Measurements from ENCODE around the gene MCTP1.

The MCTP1 gene

DNA sequence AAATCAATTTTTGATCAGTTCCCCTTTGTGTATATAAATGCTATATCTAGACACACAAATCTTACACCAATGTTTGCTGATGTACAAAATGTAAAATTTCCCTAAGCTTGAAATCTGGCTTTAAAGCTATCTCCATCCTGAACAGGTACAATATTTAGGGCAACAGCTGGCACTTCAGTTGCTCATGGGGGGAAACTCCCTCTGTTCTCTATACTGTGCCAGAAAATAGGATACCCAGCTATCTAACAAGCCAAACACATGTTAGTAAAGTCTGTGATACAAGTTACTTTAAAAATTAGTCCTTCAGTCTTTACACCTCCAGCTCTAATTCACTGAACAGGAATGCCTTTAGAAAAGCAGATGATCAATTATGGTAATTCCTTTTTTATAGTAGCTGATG is 474.6 kb downstream of the MCTP1 start:
- Histone ChIP-seq H3K27ac (ENCODE audit: insufficient read depth, low read length, poor library complexity, severe bottlenecking) (no peak overlapping the region), H3K36me3 (ENCODE audit: control insufficient read depth, insufficient read depth, low read length) (no peaks in the 10 kb centered on the region), H3K4me1 (ENCODE audit: control insufficient read depth, insufficient read depth, low read length, poor library complexity, severe bottlenecking) (no peaks in the 10 kb centered on the region), H3K27me3 (replicated peaks; ENCODE audit: control insufficient read depth, insufficient read depth, low read length, poor library complexity, severe bottlenecking) (no peaks in the 10 kb centered on the region), H3K4me3 (ENCODE audit: insufficient read depth, low read depth, low read length, poor library complexity, severe bottlenecking) (no peak overlapping the region), H3K9me3 (ENCODE audit: control insufficient read depth, low read length) (no peaks in the 10 kb centered on the region)
- DNase-seq, result no peak

DNA sequence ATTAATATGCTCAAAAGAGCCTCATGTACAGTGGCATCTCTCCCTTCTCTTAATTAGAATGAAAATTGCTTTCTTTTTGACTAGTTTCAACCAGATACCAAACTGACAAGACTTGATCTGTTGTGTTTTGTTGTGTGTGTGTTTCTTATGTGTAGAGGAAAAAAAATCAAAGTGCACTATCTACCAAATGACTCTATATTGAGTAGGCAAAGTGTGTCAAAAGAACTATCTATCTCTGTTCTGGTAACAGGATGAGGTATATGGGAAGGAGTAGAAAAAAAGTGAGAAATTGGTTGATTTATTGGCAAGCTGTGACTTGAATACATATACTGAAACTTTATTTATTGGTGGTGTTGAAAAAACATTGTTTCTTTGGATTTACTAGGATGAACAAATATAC is 476.4 kb downstream of the MCTP1 start:
- no peak for DNase-seq
- no peaks in the 10 kb centered on the region for H3K9me3 ChIP-seq (ENCODE audit: control insufficient read depth, low read length)
- no peaks in the 10 kb centered on the region for H3K27me3 ChIP-seq (replicated peaks; ENCODE audit: control insufficient read depth, insufficient read depth, low read length, poor library complexity, severe bottlenecking)
- no peaks in the 10 kb centered on the region for H3K36me3 ChIP-seq (ENCODE audit: control insufficient read depth, insufficient read depth, low read length)
- H3K4me1 ChIP-seq (ENCODE audit: control insufficient read depth, insufficient read depth, low read length, poor library complexity, severe bottlenecking), result no peaks in the 10 kb centered on the region
- H3K4me3 ChIP-seq (ENCODE audit: insufficient read depth, low read depth, low read length, poor library complexity, severe bottlenecking), result no peak overlapping the region
- H3K27ac ChIP-seq (ENCODE audit: insufficient read depth, low read length, poor library complexity, severe bottlenecking), result no peak overlapping the region

DNA sequence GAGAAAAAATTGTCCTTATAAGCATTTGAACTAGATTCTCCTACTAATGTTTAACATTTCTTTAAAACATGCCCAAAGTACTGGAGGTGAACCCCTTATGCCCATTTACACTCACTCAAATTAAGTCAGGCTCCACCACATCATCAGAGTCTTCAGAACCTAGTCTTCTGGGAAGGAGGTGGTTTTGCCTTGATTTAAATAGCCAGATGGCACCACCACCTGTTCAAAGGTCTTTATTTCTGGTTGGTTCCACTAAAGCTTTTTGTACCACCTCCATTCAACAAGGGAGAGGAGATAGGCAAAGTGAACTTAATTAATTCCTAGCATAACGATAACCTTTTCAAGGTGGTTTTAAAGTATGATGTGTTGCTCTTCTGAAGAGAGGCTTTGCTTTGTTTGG is 476.9 kb downstream of the MCTP1 start:
- H3K9me3 ChIP-seq (ENCODE audit: control insufficient read depth, low read length), result no peaks in the 10 kb centered on the region
- H3K4me3 ChIP-seq (ENCODE audit: insufficient read depth, low read depth, low read length, poor library complexity, severe bottlenecking), result no peak overlapping the region
- no peak for DNase-seq
- no peak overlapping the region for H3K27ac ChIP-seq (ENCODE audit: insufficient read depth, low read length, poor library complexity, severe bottlenecking)
- H3K27me3 ChIP-seq (replicated peaks; ENCODE audit: control insufficient read depth, insufficient read depth, low read length, poor library complexity, severe bottlenecking), result no peaks in the 10 kb centered on the region
- no peaks in the 10 kb centered on the region for H3K36me3 ChIP-seq (ENCODE audit: control insufficient read depth, insufficient read depth, low read length)
- no peaks in the 10 kb centered on the region for H3K4me1 ChIP-seq (ENCODE audit: control insufficient read depth, insufficient read depth, low read length, poor library complexity, severe bottlenecking)

DNA sequence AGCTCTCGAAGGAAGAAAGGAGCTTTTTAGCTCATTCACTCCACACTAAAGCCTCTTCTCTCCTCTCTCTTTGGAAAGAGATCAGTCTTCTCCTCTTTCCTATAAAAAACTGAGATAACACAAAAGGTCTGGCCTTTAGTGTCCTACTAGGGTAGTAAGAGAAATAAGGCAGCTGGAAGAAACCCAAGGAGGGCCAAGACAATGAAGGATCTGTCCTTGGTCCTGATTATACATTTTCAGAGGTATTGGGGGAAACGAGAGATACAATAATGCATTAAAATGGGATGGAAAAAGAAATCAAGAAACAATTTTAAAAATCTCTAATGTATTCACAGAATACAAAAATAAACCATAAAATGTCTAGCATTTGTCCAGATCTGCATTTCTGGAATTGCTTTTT is 482.4 kb downstream of the MCTP1 start:
- no peaks in the 10 kb centered on the region for H3K36me3 ChIP-seq (ENCODE audit: control insufficient read depth, insufficient read depth, low read length)
- H3K27me3 ChIP-seq (replicated peaks; ENCODE audit: control insufficient read depth, insufficient read depth, low read length, poor library complexity, severe bottlenecking), result no peaks in the 10 kb centered on the region
- H3K4me1 ChIP-seq (ENCODE audit: control insufficient read depth, insufficient read depth, low read length, poor library complexity, severe bottlenecking), result no peaks in the 10 kb centered on the region
- H3K9me3 ChIP-seq (ENCODE audit: control insufficient read depth, low read length), result no peaks in the 10 kb centered on the region
- no peak for DNase-seq
- no peak overlapping the region for H3K4me3 ChIP-seq (ENCODE audit: insufficient read depth, low read depth, low read length, poor library complexity, severe bottlenecking)
- no peak overlapping the region for H3K27ac ChIP-seq (ENCODE audit: insufficient read depth, low read length, poor library complexity, severe bottlenecking)

DNA sequence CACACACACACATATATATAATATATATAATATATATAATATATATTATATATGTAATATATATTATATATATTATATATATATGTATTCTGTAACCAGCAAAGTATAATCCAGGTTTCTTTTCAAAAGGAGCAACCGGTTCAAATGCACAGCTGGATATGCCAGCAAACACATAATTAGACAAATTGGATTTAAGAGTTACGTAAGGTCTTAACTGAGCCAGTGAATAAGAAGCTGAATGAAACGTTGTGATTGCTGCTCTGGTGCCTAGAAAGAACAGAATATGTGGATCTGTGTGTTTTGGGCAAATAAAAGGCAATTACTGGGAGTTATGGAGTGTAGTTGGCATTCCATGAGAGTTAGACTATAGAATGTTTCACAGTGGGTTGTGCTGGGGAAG is 488.3 kb downstream of the MCTP1 start:
- H3K4me3 ChIP-seq (ENCODE audit: insufficient read depth, low read depth, low read length, poor library complexity, severe bottlenecking), result no peak overlapping the region
- H3K27ac ChIP-seq (ENCODE audit: insufficient read depth, low read length, poor library complexity, severe bottlenecking), result no peak overlapping the region
- H3K9me3 ChIP-seq (ENCODE audit: control insufficient read depth, low read length), result no peaks in the 10 kb centered on the region
- H3K4me1 ChIP-seq (ENCODE audit: control insufficient read depth, insufficient read depth, low read length, poor library complexity, severe bottlenecking), result peaks cover 6% of the 10 kb centered on the region
- no peak for DNase-seq
- H3K27me3 ChIP-seq (replicated peaks; ENCODE audit: control insufficient read depth, insufficient read depth, low read length, poor library complexity, severe bottlenecking), result no peaks in the 10 kb centered on the region
- no peaks in the 10 kb centered on the region for H3K36me3 ChIP-seq (ENCODE audit: control insufficient read depth, insufficient read depth, low read length)

DNA sequence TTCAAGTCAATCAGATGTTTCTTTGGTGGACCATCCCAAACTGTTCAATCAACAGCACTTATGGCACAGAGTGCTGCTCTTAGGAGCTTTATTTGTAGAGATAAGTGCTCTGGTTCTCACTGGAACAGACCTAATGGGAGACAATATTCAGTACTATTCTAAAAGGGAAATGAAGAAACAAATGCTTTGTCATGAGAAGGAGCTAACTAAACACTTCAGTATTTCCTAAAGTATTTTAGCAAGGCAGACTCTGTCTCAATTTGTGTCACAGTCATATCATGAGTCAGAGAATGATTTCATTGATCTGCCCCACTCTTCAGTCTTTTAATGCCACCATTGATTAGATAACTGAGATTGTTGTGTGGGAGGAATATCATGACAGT is 491.1 kb downstream of the MCTP1 start:
- peak overlapping the region; percentile 39 for H3K27ac ChIP-seq (ENCODE audit: insufficient read depth, low read length, poor library complexity, severe bottlenecking)
- DNase-seq, result no peak
- H3K4me3 ChIP-seq (ENCODE audit: insufficient read depth, low read depth, low read length, poor library complexity, severe bottlenecking), result no peak overlapping the region
- no peaks in the 10 kb centered on the region for H3K9me3 ChIP-seq (ENCODE audit: control insufficient read depth, low read length)
- H3K27me3 ChIP-seq (replicated peaks; ENCODE audit: control insufficient read depth, insufficient read depth, low read length, poor library complexity, severe bottlenecking), result no peaks in the 10 kb centered on the region
- H3K36me3 ChIP-seq (ENCODE audit: control insufficient read depth, insufficient read depth, low read length), result no peaks in the 10 kb centered on the region
- peaks cover 6% of the 10 kb centered on the region for H3K4me1 ChIP-seq (ENCODE audit: control insufficient read depth, insufficient read depth, low read length, poor library complexity, severe bottlenecking)

DNA sequence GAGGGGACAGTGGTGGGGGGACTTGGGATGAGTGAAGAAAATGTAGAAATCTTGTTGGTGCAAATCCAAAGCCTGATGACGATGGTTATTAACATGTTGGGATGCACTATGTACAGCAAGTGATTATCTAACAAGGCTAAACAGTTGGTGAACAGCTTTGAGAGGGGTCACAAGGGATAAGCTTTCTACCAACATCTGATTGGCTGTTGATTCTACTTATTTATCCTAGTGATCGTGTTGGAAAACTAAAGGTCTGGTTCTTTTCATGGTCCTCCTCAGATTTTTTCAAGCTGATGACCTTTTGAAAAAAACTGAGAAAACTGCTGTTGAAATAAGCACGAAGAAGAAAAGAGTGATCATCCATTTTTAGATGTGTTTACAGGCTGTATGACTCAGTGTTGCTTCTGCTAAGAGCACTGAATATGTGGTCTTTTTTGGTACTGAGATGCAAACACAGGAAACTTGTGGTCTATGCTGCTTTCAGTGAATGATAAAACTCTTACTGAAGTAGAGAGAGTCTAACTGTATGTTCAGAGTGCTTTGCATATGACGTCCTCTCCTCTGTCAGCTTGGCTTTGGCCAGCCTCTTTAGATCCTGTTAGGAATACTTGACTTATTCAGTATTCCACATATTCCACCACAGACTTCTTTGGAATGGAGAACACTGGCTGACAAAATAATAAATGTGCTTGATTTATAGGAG is 491.6 kb downstream of the MCTP1 start:
- Histone ChIP-seq H3K4me3 (ENCODE audit: insufficient read depth, low read depth, low read length, poor library complexity, severe bottlenecking) (no peak overlapping the region), H3K9me3 (ENCODE audit: control insufficient read depth, low read length) (no peaks in the 10 kb centered on the region), H3K27ac (ENCODE audit: insufficient read depth, low read length, poor library complexity, severe bottlenecking) (peak overlapping the region; percentile 39), H3K4me1 (ENCODE audit: control insufficient read depth, insufficient read depth, low read length, poor library complexity, severe bottlenecking) (peaks cover 6% of the 10 kb centered on the region), H3K36me3 (ENCODE audit: control insufficient read depth, insufficient read depth, low read length) (no peaks in the 10 kb centered on the region), H3K27me3 (replicated peaks; ENCODE audit: control insufficient read depth, insufficient read depth, low read length, poor library complexity, severe bottlenecking) (no peaks in the 10 kb centered on the region)
- no peak for DNase-seq

DNA sequence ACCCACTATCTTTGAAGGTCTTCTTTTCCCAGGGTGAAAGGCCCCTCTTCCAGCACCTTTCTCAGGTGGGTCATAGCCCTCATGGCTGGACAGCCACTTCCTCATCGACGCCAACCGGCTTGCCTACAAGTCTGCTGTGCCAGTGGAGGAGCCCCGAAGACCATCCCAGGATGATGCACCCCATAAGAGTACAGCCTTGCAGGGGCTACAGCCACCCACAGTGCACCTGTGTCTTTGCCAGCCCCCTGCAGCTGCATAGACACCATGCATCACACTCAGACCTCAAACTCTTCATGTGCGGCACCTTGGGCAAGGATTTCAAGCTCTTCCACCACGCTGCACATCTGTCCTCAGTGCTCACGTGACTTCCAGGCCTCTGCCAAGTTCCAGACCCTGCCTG is 493.1 kb downstream of the MCTP1 start:
- H3K4me3 ChIP-seq (ENCODE audit: insufficient read depth, low read depth, low read length, poor library complexity, severe bottlenecking), result no peak overlapping the region
- no peaks in the 10 kb centered on the region for H3K9me3 ChIP-seq (ENCODE audit: control insufficient read depth, low read length)
- no peak for DNase-seq
- H3K27ac ChIP-seq (ENCODE audit: insufficient read depth, low read length, poor library complexity, severe bottlenecking), result no peak overlapping the region
- no peaks in the 10 kb centered on the region for H3K27me3 ChIP-seq (replicated peaks; ENCODE audit: control insufficient read depth, insufficient read depth, low read length, poor library complexity, severe bottlenecking)
- H3K36me3 ChIP-seq (ENCODE audit: control insufficient read depth, insufficient read depth, low read length), result no peaks in the 10 kb centered on the region
- H3K4me1 ChIP-seq (ENCODE audit: control insufficient read depth, insufficient read depth, low read length, poor library complexity, severe bottlenecking), result peaks cover 6% of the 10 kb centered on the region

DNA sequence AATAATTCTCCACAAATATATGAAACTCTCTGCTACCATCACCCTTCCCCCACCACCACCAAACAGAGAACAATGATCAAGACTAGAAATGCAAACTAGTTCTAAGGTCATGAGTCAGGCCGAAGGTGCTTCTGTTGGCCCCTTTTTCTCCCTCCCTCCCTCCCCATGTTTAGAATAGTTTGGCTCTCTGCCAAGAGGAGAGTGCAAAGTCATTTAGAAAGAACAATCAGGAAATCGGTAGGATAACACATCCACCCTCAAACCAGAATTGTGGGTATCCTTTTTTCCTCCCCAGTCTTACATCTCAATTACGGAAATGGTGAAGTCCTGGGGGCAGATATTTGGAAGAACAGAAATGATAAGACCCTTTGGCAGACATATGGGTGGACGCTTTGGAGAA is 496.4 kb downstream of the MCTP1 start:
- Histone ChIP-seq H3K27me3 (replicated peaks; ENCODE audit: control insufficient read depth, insufficient read depth, low read length, poor library complexity, severe bottlenecking) (no peaks in the 10 kb centered on the region), H3K36me3 (ENCODE audit: control insufficient read depth, insufficient read depth, low read length) (no peaks in the 10 kb centered on the region), H3K9me3 (ENCODE audit: control insufficient read depth, low read length) (no peaks in the 10 kb centered on the region), H3K4me1 (ENCODE audit: control insufficient read depth, insufficient read depth, low read length, poor library complexity, severe bottlenecking) (peaks cover 3% of the 10 kb centered on the region), H3K4me3 (ENCODE audit: insufficient read depth, low read depth, low read length, poor library complexity, severe bottlenecking) (no peak overlapping the region), H3K27ac (ENCODE audit: insufficient read depth, low read length, poor library complexity, severe bottlenecking) (no peak overlapping the region)
- no peak for DNase-seq

DNA sequence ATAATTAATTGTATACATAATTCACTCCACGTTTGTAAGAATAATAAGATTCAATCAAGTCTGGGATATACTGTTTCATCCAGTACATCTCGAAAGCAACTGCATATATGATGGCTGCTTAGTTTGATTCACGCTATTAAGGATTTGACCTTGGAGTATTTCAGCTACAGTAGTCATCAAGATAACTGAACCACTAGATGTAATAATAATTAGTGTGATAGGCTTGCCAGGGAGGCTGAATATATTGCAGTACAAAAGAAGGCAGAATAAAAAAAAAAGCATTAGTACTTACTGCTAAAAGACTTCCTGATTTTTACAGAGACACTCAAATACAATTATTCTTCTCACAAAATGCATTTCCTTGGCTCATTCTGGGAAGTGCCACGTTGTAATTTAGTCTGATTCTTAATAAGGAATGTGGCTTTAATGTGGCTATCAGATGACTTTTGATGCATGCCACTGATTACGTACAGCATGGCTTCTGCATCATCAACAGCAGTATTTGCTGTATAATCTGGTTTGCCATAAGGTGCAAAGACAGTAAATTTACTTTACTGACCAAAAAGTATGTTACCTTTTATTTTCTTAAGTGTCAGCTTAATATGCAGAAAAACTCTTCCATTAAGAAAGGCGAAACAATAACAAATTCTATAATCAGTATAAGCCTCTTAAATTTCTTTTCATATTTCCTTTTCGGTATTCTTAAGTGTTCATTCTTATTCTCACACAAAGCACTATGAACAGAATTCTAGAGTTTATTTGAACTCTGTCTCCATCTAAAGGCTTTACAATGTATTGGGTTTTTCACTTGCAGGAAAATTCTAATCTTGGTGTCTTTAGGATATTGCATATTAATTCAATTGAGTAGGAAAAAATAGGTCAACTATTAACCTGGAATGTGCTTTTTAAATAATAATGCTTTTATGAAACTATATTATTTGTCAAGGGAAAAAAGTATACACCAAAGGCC is 500.1 kb downstream of the MCTP1 start:
- no peak for DNase-seq

More for the DNA sequence above, 500.1 kb downstream of the MCTP1 start:
- Histone ChIP-seq H3K4me3 (ENCODE audit: insufficient read depth, low read depth, low read length, poor library complexity, severe bottlenecking) (no peak overlapping the region), H3K27ac (ENCODE audit: insufficient read depth, low read length, poor library complexity, severe bottlenecking) (no peak overlapping the region), H3K4me1 (ENCODE audit: control insufficient read depth, insufficient read depth, low read length, poor library complexity, severe bottlenecking) (no peaks in the 10 kb centered on the region), H3K36me3 (ENCODE audit: control insufficient read depth, insufficient read depth, low read length) (no peaks in the 10 kb centered on the region), H3K9me3 (ENCODE audit: control insufficient read depth, low read length) (no peaks in the 10 kb centered on the region), H3K27me3 (replicated peaks; ENCODE audit: control insufficient read depth, insufficient read depth, low read length, poor library complexity, severe bottlenecking) (no peaks in the 10 kb centered on the region)

All from effector memory CD4-positive, alpha-beta T cell (primary cell).